Neural cell (in vitro differentiated cells): ENCODE results near the gene DNM1.

Source experiments
- EP300 ChIP-seq: fragments of 450-650 bp; conservative IDR thresholded peaks from 2 replicates; pipeline ENCODE4 v1.6.1; 2014; ENCODE audit warnings: antibody characterized with exemption, mild to moderate bottlenecking, moderate library complexity; ENCODE audit not compliant: poor library complexity, severe bottlenecking
- EZH2 ChIP-seq: fragments of 200-600, 300-800 bp; shearing (Covaris generic), sonication (generic); IDR thresholded peaks from 2 replicates; pipeline ENCODE4 v1.6.1; 2014; ENCODE audit warnings: antibody characterized with exemption, low read length, borderline replicate concordance, mild to moderate bottlenecking; ENCODE audit not compliant: insufficient read depth, poor library complexity, severe bottlenecking
- TF ChIP-seq, protein P1 (sequence below): fragments of 450-650 bp; IDR thresholded peaks from 2 replicates; pipeline ENCODE4 v1.5.1; 2014; ENCODE audit warnings: antibody characterized with exemption, mild to moderate bottlenecking, moderate library complexity; ENCODE audit not compliant: poor library complexity, severe bottlenecking

DNA sequence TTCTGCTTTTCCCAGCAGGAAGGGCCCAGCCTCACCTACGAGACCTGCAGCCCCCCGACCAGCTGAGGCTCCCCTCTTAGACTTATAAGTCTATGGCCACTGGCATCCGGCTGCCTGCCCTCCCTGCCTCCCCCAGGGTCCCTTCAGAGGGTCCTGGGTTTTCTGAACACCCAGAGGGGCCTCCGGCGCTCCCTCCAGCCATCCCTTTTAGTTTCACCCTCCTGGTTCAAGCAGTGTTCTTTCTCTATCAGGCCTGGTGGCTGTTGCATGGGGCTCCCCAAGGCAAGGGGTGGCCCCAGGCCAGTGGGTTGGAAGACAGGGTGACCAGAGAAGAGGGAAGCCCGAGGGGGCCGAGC, 50.8 kb downstream of the DNM1 start:
- TF ChIP-seq EZH2: no peak
- TF ChIP-seq, protein P1, sequence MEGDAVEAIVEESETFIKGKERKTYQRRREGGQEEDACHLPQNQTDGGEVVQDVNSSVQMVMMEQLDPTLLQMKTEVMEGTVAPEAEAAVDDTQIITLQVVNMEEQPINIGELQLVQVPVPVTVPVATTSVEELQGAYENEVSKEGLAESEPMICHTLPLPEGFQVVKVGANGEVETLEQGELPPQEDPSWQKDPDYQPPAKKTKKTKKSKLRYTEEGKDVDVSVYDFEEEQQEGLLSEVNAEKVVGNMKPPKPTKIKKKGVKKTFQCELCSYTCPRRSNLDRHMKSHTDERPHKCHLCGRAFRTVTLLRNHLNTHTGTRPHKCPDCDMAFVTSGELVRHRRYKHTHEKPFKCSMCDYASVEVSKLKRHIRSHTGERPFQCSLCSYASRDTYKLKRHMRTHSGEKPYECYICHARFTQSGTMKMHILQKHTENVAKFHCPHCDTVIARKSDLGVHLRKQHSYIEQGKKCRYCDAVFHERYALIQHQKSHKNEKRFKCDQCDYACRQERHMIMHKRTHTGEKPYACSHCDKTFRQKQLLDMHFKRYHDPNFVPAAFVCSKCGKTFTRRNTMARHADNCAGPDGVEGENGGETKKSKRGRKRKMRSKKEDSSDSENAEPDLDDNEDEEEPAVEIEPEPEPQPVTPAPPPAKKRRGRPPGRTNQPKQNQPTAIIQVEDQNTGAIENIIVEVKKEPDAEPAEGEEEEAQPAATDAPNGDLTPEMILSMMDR: no peak
- TF ChIP-seq EP300: no peak
